Endothelial cell (in vitro differentiated cells): ENCODE results near the gene CCSER1. TPM values are rescaled to one million over a fixed set of nuclear protein-coding genes. Genes with fewer than 3 reads are reported as not detected.

Experiments
- DNase-seq: peaks from one replicate; pipeline ENCODE4 v3.0.0; 2021; ENCODE audit warnings: low spot score
- H3K27ac Mint-ChIP-seq: one replicate; pipeline ENCODE4 v1.8.0; 2021; ENCODE audit warnings: mixed read lengths, inconsistent platforms; ENCODE audit not compliant: unreplicated experiment
- H3K27me3 Mint-ChIP-seq: one replicate; pipeline ENCODE4 v1.8.0; 2021; ENCODE audit warnings: mild to moderate bottlenecking, moderate library complexity, mixed read lengths, inconsistent platforms; ENCODE audit not compliant: unreplicated experiment
- H3K36me3 Mint-ChIP-seq: one replicate; pipeline ENCODE4 v1.8.0; 2021; ENCODE audit warnings: mild to moderate bottlenecking, low read depth, mixed read lengths, inconsistent platforms; ENCODE audit not compliant: unreplicated experiment
- H3K4me1 Mint-ChIP-seq: one replicate; pipeline ENCODE4 v1.8.0; 2021; ENCODE audit warnings: mild to moderate bottlenecking, mixed read lengths, inconsistent platforms; ENCODE audit not compliant: unreplicated experiment
- H3K4me3 Mint-ChIP-seq: one replicate; pipeline ENCODE4 v1.8.0; 2021; ENCODE audit warnings: mild to moderate bottlenecking, mixed read lengths, inconsistent platforms; ENCODE audit not compliant: unreplicated experiment
- H3K9me3 Mint-ChIP-seq: one replicate; pipeline ENCODE4 v1.8.0; 2021; ENCODE audit warnings: mixed read lengths, inconsistent platforms; ENCODE audit not compliant: unreplicated experiment
- total RNA-seq: library from RNA; stranded (reverse); fragmentation: NEBNext Ultra II Directional; extraction: Animal tissue kit (Norgen Biotek cat#: 25700); gene quantifications from one replicate; pipeline ENCODE4 v1.2.1, GENCODE V29; 2021; ENCODE audit not compliant: unreplicated experiment
- TF ChIP-seq, protein P1 (sequence below): fragments of 200-600 bp; sonication (generic); IDR thresholded peaks from one replicate; pipeline ENCODE4 v1.5.0; 2021; ENCODE audit warnings: antibody characterized with exemption; ENCODE audit not compliant: unreplicated experiment

CCSER1 gene
- total RNA-seq, 1 donor from 2014 or later: 3.0 TPM

DNA sequence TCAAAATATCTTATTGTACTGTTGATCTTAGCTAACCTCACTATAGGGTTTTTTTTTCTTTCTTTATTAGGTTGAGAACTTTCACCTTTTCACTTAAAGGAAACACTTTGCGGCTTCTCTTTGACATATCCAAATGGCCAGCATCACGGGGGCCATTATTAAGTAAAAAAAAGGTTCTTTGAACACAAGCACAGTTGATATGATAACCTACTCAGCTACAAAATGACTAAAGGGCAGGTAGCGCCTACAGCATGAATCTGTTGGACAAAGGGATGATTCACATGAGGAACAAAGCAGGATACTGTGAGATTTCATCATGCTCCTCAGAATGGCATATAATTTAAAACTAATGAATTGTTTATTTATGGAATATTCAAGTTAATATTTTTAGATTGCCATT lies 119.6 kb downstream of the CCSER1 start:
- Mint-ChIP-seq H3K9me3 (no peaks in the 10 kb centered on the region), H3K4me1 (no peaks in the 10 kb centered on the region), H3K4me3 (no peak overlapping the region), H3K36me3 (no peaks in the 10 kb centered on the region), H3K27me3 (no peaks in the 10 kb centered on the region), H3K27ac (no peak overlapping the region)
- TF ChIP-seq, protein P1, sequence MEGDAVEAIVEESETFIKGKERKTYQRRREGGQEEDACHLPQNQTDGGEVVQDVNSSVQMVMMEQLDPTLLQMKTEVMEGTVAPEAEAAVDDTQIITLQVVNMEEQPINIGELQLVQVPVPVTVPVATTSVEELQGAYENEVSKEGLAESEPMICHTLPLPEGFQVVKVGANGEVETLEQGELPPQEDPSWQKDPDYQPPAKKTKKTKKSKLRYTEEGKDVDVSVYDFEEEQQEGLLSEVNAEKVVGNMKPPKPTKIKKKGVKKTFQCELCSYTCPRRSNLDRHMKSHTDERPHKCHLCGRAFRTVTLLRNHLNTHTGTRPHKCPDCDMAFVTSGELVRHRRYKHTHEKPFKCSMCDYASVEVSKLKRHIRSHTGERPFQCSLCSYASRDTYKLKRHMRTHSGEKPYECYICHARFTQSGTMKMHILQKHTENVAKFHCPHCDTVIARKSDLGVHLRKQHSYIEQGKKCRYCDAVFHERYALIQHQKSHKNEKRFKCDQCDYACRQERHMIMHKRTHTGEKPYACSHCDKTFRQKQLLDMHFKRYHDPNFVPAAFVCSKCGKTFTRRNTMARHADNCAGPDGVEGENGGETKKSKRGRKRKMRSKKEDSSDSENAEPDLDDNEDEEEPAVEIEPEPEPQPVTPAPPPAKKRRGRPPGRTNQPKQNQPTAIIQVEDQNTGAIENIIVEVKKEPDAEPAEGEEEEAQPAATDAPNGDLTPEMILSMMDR: no peak
- no peak for DNase-seq

DNA sequence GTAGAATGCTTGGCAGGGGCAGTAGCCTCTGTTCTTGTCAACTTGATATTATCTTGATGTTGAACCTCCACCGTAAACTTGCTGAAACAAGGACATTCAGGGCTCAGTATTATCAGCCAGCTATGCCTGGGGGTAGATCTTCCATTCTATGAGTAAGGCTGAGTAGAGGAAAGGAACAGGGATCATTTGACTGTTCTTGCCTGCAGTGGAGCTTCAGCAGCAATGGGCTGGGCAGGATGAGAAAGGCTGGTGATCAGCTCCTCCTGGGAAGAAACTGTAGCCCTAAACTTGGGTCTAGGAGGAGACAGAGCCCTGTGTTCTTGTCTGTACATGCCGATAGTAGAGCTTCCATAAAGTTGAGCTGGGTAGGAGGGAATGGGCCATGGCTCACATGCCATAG lies 127.2 kb downstream of the CCSER1 start:
- no peak overlapping the region for H3K27ac Mint-ChIP-seq
- TF ChIP-seq, protein P1: no peak
- H3K4me3 Mint-ChIP-seq: no peak overlapping the region
- H3K4me1 Mint-ChIP-seq: no peaks in the 10 kb centered on the region
- no peaks in the 10 kb centered on the region for H3K36me3 Mint-ChIP-seq
- H3K9me3 Mint-ChIP-seq: no peaks in the 10 kb centered on the region
- DNase-seq: no peak
- H3K27me3 Mint-ChIP-seq: no peaks in the 10 kb centered on the region

DNA sequence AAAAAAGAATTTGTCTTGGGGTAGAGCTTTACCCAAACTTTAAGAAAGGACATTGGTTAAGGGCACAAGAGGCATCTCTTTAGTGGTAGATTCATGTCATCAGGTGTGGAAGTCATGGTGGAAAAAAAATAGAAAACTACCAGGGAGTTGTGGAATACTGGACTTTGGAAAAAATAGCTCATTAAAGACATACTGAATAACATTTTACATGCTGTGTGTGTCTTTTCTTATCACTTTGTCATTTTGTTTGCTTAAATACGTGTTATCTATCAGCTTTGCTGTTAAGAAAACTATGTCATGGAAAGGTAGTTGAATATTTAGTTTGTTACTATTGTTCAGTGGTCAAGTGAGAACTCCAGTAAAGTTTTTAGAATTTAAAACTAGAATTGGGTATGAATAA lies 147.0 kb downstream of the CCSER1 start:
- H3K27ac Mint-ChIP-seq: no peak overlapping the region
- no peaks in the 10 kb centered on the region for H3K4me1 Mint-ChIP-seq
- no peak overlapping the region for H3K4me3 Mint-ChIP-seq
- no peak for DNase-seq
- TF ChIP-seq, protein P1: no peak
- H3K9me3 Mint-ChIP-seq: no peaks in the 10 kb centered on the region
- no peaks in the 10 kb centered on the region for H3K36me3 Mint-ChIP-seq
- no peaks in the 10 kb centered on the region for H3K27me3 Mint-ChIP-seq

DNA sequence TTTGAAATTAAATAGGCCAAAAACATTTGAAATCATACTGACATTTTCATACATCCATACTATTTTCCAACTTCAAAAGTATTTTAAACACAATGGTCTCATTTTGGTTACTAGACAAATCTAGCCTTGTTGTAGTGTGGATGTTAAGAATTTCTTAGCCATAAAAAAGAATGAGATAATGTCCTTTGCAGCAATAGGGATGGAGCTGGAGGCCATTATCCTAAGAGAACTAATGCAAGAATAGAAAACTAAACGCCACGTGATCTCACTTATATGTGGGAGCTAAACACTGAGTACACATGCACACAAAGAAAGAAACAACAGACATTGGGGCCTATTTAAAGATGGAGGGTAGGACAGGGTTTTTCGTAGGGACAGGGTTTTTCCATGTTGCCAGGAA lies 153.8 kb downstream of the CCSER1 start:
- TF ChIP-seq, protein P1: no peak
- no peaks in the 10 kb centered on the region for H3K27me3 Mint-ChIP-seq
- H3K9me3 Mint-ChIP-seq: no peaks in the 10 kb centered on the region
- no peak overlapping the region for H3K4me3 Mint-ChIP-seq
- H3K4me1 Mint-ChIP-seq: no peaks in the 10 kb centered on the region
- DNase-seq: no peak
- H3K36me3 Mint-ChIP-seq: no peaks in the 10 kb centered on the region
- no peak overlapping the region for H3K27ac Mint-ChIP-seq

DNA sequence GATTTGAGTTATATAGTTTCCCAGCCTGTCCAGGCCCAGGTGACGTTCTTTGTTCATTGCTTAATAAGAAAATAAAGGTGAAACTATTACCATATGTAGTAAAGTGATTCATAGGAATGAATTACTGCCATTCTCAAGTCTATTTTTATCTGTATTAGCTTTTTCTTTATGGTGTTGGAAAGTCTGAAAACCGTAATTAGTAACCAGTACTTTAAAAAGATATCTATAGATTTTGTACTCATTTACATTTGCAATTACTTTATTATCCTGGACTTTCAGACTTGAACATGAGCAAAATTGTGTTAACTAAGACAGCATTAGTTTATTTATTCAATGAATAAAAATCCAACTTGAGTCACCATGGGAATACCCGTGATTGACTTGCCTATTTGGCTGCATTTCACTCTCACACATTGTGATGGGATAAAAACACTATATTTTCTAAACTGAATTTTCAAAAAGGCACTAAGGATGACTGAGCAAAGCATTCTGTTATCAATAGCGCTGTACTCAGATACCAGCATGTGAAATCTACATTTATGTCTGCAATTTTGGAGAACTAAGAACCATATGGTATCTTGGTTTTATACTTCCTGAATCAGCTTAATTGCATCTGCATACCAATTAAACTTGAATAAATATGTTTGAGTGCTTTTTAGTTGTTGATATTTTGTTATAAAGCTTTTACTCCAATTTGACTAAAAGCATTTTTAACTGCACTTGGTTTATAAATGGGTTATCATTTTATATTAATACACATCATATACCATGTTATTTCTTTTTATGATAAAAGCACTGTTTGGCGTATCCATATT lies 154.6 kb downstream of the CCSER1 start:
- Mint-ChIP-seq H3K36me3 (no peaks in the 10 kb centered on the region), H3K27ac (no peak overlapping the region), H3K4me3 (no peak overlapping the region), H3K9me3 (no peaks in the 10 kb centered on the region), H3K4me1 (no peaks in the 10 kb centered on the region), H3K27me3 (no peaks in the 10 kb centered on the region)
- no peak for DNase-seq
- TF ChIP-seq, protein P1: no peak
